Measurements from ENCODE around the gene AJM1. TPM values are rescaled to one million over a fixed set of nuclear protein-coding genes. Genes with fewer than 3 reads are reported as not detected.
"Not testable (repeated sequence)": the region's sequence is repeated elsewhere in the genome, so short reads cannot be mapped to it uniquely, and the experiment has no call there.

Gene AJM1
- total RNA-seq, 1 donor from 2014 or later = 2.2 TPM

GRCh38 chr9:136880651-136881050, 38.4 kb downstream of the AJM1 start:
- no peak for DNase-seq

GRCh38 chr9:136881691-136882108, 39.4 kb downstream of the AJM1 start:
- peak; percentile 40 for DNase-seq

- no peak for DNase-seq
Measured at GRCh38 chr9:136882109-136882946, 40.0 kb downstream of the AJM1 start.

- not testable (repeated sequence) for DNase-seq
Measured at GRCh38 chr9:136882947-136883283, 40.6 kb downstream of the AJM1 start.

GRCh38 chr9:136883670-136884069, 41.4 kb downstream of the AJM1 start:
- not testable (repeated sequence) for DNase-seq

GRCh38 chr9:136885950-136886578, 43.8 kb downstream of the AJM1 start, which contains the start of gene TRAF2:
Gene TRAF2, plus strand, starts transcription at chr9:136886516. Its CDS starts 12,225 bp downstream, at chr9:136898741.
- DNase-seq = peak; percentile 98

GRCh38 chr9:136886610-136887597, 44.6 kb downstream of the AJM1 start:
- peak; percentile 22 for DNase-seq

- no peak for DNase-seq
Measured at GRCh38 chr9:136888454-136888853, 46.2 kb downstream of the AJM1 start.

- no peak for DNase-seq
Measured at GRCh38 chr9:136889858-136890257, 47.6 kb downstream of the AJM1 start.

GRCh38 chr9:136890661-136891060, 48.4 kb downstream of the AJM1 start:
- no peak for DNase-seq

Small RNAs within 50 kb of the gene (small RNA-seq; reads per million reads assigned to genes)
- not detected for gene AL355987.2 (ENCODE audit: low replicate concordance)
- not detected for gene MIR4292 (ENCODE audit: low replicate concordance)
- not detected for gene MIR4479 (ENCODE audit: low replicate concordance)

Other genes starting within 250 kb of the AJM1 start
- 57.1 TPM for gene EGFL7, start 179.6 kb upstream of the AJM1 start, total RNA-seq
- gene AGPAT2, start 155.0 kb upstream of the AJM1 start, total RNA-seq = 24.6 TPM
- 18.3 TPM for gene DIPK1B, start 129.9 kb upstream of the AJM1 start, total RNA-seq
- not detected for gene LCN10, start 99.5 kb upstream of the AJM1 start, total RNA-seq
- not detected for gene LCN6, start 94.0 kb upstream of the AJM1 start, total RNA-seq
- 2.1 TPM for gene LCN8, start 84.2 kb upstream of the AJM1 start, total RNA-seq
- not detected for gene LCN15, start 78.0 kb upstream of the AJM1 start, total RNA-seq
- gene TMEM141, start 51.1 kb upstream of the AJM1 start, total RNA-seq = 50.2 TPM
- not detected for gene CCDC183, start 46.1 kb upstream of the AJM1 start, total RNA-seq
- gene RABL6, start 34.5 kb upstream of the AJM1 start, total RNA-seq = 55.0 TPM
- gene PHPT1, start 6.9 kb downstream of the AJM1 start, total RNA-seq = 54.4 TPM
- gene MAMDC4, start 9.9 kb downstream of the AJM1 start, total RNA-seq = 3.8 TPM
- 221 TPM for gene EDF1, start 23.8 kb downstream of the AJM1 start, total RNA-seq
- 16.1 TPM for gene TRAF2, start 44.0 kb downstream of the AJM1 start, total RNA-seq
- gene FBXW5, start 102.3 kb downstream of the AJM1 start, total RNA-seq = 95.9 TPM
- gene C8G, start 102.8 kb downstream of the AJM1 start, total RNA-seq = 1.4 TPM
- 0.82 TPM for gene LCN12, start 109.8 kb downstream of the AJM1 start, total RNA-seq
- gene PTGDS, start 135.0 kb downstream of the AJM1 start, total RNA-seq = 10.2 TPM
- 0.31 TPM for gene LCNL1, start 140.5 kb downstream of the AJM1 start, total RNA-seq
- 21.7 TPM for gene PAXX, start 149.9 kb downstream of the AJM1 start, total RNA-seq
- gene CLIC3, start 154.1 kb downstream of the AJM1 start, total RNA-seq = 4.9 TPM
- 16.6 TPM for gene ABCA2, start 185.8 kb downstream of the AJM1 start, total RNA-seq
- 0.10 TPM for gene FUT7, start 189.6 kb downstream of the AJM1 start, total RNA-seq
- gene NPDC1, start 203.7 kb downstream of the AJM1 start, total RNA-seq = 27.0 TPM
- 7.3 TPM for gene ENTPD2, start 211.6 kb downstream of the AJM1 start, total RNA-seq
- gene SAPCD2, start 228.1 kb downstream of the AJM1 start, total RNA-seq = 5.6 TPM
- gene UAP1L1, start 235.0 kb downstream of the AJM1 start, total RNA-seq = 3.2 TPM
- 59.5 TPM for gene MAN1B1, start 244.5 kb downstream of the AJM1 start, total RNA-seq

Data from tongue (tissue), 3 donors.